Cardiac fibroblast (primary cell): ENCODE results near the gene PLEKHG4B.

Source experiments
- DNase-seq, 2 donors: peaks; one replicate each; pipeline versions ENCODE4 v3.0.0 to v3.0.0-alpha.2; 2010; ENCODE audit warnings: low read depth in 2 of 2
- H3K4me3 ChIP-seq, 2 donors: replicated peaks in 1 of 2; 1 replicate in 1 of 2; 2 replicates in 1 of 2; pipeline ENCODE4 v1.5.1; 2011; ENCODE audit warnings: low read depth in 2 of 2, low read length in 2 of 2, mild to moderate bottlenecking in 2 of 2, moderate library complexity in 1 of 2
- TF ChIP-seq, protein P1 (sequence below): IDR thresholded peaks from one replicate; pipeline ENCODE4 v1.5.1; 2011; ENCODE audit warnings: low read depth, mild to moderate bottlenecking, low read length, inconsistent platforms

PLEKHG4B gene

DNA sequence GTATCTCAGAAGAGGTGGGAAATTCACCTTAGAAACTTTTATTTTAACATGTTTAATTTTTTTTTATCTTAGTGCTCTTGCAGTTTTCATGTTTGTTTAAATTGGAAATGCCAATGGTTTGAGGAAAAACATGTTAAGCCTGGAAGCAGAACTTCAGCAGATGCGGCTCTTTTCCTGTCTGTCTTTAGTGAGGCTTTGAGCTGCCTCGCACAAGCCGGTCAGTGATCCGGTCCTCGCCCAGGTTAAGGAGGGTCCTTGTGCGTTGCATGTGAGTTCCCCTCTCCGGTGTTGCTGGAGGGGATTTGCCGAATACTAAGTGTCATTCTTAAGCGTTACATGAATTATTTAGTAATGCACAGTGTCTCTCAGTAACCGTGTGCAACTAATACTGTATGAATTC lies 9.4 kb upstream of the PLEKHG4B start:
- TF ChIP-seq, protein P1, sequence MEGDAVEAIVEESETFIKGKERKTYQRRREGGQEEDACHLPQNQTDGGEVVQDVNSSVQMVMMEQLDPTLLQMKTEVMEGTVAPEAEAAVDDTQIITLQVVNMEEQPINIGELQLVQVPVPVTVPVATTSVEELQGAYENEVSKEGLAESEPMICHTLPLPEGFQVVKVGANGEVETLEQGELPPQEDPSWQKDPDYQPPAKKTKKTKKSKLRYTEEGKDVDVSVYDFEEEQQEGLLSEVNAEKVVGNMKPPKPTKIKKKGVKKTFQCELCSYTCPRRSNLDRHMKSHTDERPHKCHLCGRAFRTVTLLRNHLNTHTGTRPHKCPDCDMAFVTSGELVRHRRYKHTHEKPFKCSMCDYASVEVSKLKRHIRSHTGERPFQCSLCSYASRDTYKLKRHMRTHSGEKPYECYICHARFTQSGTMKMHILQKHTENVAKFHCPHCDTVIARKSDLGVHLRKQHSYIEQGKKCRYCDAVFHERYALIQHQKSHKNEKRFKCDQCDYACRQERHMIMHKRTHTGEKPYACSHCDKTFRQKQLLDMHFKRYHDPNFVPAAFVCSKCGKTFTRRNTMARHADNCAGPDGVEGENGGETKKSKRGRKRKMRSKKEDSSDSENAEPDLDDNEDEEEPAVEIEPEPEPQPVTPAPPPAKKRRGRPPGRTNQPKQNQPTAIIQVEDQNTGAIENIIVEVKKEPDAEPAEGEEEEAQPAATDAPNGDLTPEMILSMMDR = no peak
- no peak overlapping the region for H3K4me3 ChIP-seq
- no peak for DNase-seq

DNA sequence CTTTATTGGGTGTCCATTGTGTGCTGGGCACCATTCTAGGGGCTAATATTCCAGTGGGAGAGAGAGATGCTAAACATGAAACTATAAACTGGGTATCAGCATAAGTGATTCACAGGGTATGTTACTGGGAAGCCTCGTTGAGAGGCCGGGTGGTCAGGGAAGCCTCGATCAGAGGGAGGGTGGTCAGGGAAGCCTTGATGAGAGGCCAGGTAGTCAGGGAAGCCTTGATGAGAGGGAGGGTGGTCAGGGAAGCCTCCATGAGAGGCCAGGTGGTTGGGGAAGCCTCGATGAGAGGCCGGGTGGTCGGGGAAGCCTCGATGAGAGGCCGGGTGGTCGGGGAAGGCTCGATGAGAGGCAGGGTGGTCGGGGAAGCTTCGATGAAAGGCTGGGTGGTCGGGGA lies 8.9 kb upstream of the PLEKHG4B start:
- H3K4me3 ChIP-seq = no peak overlapping the region
- no peak for DNase-seq
- TF ChIP-seq, protein P1 = no peak

DNA sequence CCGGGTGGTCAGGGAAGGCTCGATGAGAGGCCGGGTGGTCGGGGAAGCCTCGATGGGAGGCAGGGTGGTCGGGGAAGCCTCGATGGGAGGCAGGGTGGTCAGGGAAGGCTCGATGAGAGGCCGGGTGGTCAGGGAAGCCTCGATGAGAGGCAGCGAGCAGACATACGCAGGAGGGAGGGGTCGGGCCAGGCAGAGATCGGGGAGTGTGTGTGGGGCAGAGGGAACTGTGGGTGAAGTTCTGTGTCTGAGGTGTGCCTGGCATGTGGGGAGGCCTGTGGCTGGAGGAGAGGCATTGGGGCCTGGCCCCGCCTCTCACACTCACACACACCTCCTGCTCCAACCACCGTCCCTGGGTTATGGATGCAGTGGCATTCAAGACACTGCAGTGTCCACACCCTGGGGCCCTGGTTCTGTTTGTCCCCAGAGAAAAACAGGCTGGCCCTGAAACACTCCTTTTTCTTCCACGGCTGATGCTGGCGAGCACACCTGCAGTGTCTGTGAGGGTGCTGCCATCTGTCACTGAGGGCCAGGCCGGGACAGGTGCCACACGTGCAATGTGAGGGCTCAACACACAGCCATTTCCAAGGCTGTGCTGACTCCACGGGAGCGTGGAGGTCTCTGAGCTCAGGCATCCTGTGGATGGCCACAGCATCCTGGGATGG lies 6.5 kb upstream of the PLEKHG4B start:
- H3K4me3 ChIP-seq = no peak overlapping the region
- no peak for DNase-seq
- TF ChIP-seq, protein P1 = no peak

DNA sequence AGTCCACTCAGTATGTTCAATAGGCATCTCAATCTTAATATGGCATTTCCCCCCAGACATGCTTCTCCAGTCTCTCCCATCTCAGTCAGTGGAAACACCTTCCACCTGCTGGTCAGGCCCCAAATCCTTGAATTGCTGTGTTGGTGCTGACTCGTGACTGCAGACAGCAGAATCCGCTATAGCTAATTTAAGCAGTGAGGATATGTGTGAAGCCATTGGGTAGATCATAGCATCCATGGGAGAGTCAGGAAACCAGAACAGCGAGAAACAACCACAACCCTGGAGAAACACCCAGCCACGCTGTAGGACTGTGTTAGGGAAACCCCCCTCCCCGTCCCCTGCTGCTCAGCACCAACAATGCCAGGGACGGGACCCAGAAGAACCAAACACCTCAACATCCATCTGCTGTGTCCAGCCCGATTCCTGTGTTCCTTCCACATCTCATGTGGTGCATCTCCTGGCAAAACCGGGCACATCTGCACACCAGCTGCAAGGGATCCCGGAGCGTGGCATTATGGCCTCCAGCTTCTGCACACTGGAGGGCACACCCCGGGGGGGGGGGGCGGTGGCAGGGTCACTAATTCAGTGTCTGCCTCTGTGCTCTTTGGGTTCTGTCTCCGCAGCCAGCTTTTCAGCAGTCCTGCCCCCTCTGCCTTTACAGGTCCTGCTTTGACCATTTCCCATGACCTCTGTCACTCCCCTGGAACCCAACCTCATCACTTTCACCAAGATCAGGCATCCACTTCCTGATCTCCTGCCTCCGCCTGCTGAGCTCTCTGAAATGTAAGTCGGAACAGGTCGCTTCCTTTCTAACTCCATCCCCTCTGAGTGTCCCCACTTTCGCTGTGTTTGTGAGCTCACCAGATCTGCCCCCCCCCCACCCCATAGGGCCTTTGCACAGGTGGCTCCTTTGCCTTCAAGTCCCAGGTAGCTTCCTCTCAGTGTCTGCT lies 2.4 kb upstream of the PLEKHG4B start:
- TF ChIP-seq, protein P1 = no peak
- no peak overlapping the region for H3K4me3 ChIP-seq
- no peak for DNase-seq

DNA sequence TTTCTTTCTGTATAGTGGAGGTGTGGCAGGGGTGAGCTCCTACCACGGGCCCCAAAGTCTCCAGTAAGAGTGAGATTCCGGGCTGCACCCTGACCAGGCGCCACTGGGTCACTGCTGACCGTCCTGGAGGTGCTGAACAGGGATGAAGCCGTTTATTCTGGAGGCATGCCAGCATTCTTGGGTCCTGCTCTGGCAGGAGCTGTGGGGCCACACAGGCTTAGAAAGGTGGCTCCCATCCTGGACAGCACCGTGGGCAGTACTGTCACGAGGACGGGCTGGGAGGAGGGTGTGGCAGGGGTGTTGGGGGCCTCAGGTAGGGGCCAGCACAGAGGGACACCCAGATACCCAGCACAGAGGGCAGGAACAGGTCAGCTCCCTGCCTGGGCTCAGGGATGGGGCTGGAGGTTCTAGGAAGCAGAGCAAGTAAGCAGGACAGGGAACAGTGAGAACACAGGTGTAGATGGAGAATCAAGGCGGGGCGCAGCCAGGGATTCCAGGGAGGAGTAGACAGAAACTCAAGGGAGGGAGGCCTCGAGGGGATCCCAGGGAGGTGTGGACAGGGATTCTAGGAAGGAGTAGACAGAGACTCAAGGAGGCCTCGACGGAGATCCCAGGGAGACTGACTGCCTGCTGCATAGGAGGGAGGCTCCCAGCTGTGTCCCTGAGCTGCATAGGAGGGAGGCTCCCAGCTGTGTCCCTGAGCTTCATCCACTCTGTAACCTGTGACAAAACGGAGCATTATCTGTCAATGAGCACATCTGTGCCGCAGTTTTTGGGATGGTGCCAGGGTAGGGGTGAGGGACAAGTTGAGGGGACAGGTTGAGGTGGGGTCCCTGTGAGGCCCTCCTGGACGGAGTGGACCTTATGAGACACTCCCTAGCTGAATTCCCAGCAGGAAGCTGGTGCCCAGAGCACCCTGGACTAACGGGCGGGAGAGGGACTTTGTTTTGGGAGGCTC lies 1.1 kb upstream of the PLEKHG4B start:
- DNase-seq = peak; percentile 11 to 15
- H3K4me3 ChIP-seq = no peak overlapping the region

More for the DNA sequence above, 1.1 kb upstream of the PLEKHG4B start:
- TF ChIP-seq, protein P1 = no peak
